PC-3 (cell line): ENCODE measurements around the gene KDM3B. TPM values are rescaled to one million over a fixed set of nuclear protein-coding genes. Genes with fewer than 3 reads are reported as not detected.

ENCODE experiments used
- ATAC-seq: fragments of 200-7000 bp; cut with Tn5 transposase; 2 replicates; pipeline ENCODE4 v1.9.1; 2020; ENCODE audit warnings: mild to moderate bottlenecking, moderate library complexity
- BruUV-seq: library from RNA; stranded (reverse); fragments of 400-500 nt; replicated peaks from 2 replicates; lab custom pipeline; 2021; lab: Mats Ljungman, UMichigan
- CTCF ChIA-PET: fragments of 300-600 bp; sonication (Branson Sonifier 250); formaldehyde crosslinking; loops from one replicate; lab custom pipeline; 2022; ENCODE audit warnings: antibody characterized with exemption; lab: Charles Lee
- POLR2A ChIA-PET: fragments of 300-600 bp; sonication (Branson Sonifier 250); formaldehyde crosslinking; loops from one replicate; lab custom pipeline; 2022; ENCODE audit warnings: antibody characterized with exemption; ENCODE audit not compliant: unreplicated experiment; lab: Charles Lee
- DNase-seq: peaks from one replicate; pipeline ENCODE4 v3.0.0-alpha.2; 2015
- H2AFZ ChIP-seq: fragments of 300-600 bp; sonication (generic); 2 replicates; pipeline ENCODE4 v1.6.0; 2016; ENCODE audit warnings: antibody characterized with exemption, low read length
- H3F3A ChIP-seq: fragments of 300-600 bp; sonication (generic); one replicate; pipeline ENCODE4 v1.6.0; 2017; ENCODE audit warnings: antibody characterized with exemption, low read length, control low read depth, mild to moderate bottlenecking; ENCODE audit not compliant: unreplicated experiment
- H3K27ac ChIP-seq: fragments of 300-600 bp; sonication (generic); 2 replicates; pipeline ENCODE4 v1.5.1; 2016; ENCODE audit warnings: mild to moderate bottlenecking, low read length
- H3K27me3 ChIP-seq: fragments of 300-600 bp; sonication (generic); 2 replicates; pipeline ENCODE4 v1.6.1; 2016; ENCODE audit warnings: low read length, mixed read lengths
- H3K36me3 ChIP-seq: fragments of 300-600 bp; sonication (generic); 2 replicates; pipeline ENCODE4 v1.6.1; 2016; ENCODE audit warnings: low read depth, mixed run types, low read length, mixed read lengths
- H3K4me1 ChIP-seq: fragments of 300-600 bp; sonication (generic); 2 replicates; pipeline ENCODE4 v1.5.1; 2016; ENCODE audit warnings: low read length; ENCODE audit not compliant: insufficient read depth
- H3K4me2 ChIP-seq: fragments of 300-600 bp; sonication (generic); 2 replicates; pipeline ENCODE4 v1.6.0; 2016; ENCODE audit warnings: low read length
- H3K4me3 ChIP-seq: fragments of 300-600 bp; sonication (generic); 2 replicates; pipeline ENCODE4 v1.5.1; 2016; ENCODE audit warnings: mild to moderate bottlenecking, low read length, mixed read lengths
- H3K79me2 ChIP-seq: fragments of 300-600 bp; sonication (generic); 2 replicates; pipeline ENCODE4 v1.6.1; 2017; ENCODE audit warnings: low read length, mixed read lengths
- H3K9ac ChIP-seq: fragments of 300-600 bp; sonication (generic); 2 replicates; pipeline ENCODE4 v1.6.0; 2016; ENCODE audit warnings: mild to moderate bottlenecking, low read length
- H3K9me2 ChIP-seq: fragments of 300-600 bp; sonication (generic); replicated peaks from 2 replicates; pipeline ENCODE4 v1.6.1; 2016; ENCODE audit warnings: mixed run types, low read length, mixed read lengths
- H3K9me3 ChIP-seq: fragments of 300-600 bp; sonication (generic); 2 replicates; pipeline ENCODE4 v1.6.1; 2016; ENCODE audit warnings: low read length, mixed read lengths
- H4K20me1 ChIP-seq: fragments of 300-600 bp; sonication (generic); 2 replicates; pipeline ENCODE4 v1.6.1; 2016; ENCODE audit warnings: low read length, mixed read lengths
- EZH2 ChIP-seq: fragments of 300-600 bp; sonication (generic); IDR thresholded peaks from one replicate; pipeline ENCODE4 v1.6.1; 2017; ENCODE audit warnings: antibody characterized with exemption, mild to moderate bottlenecking, low read length; ENCODE audit not compliant: unreplicated experiment
- EZH2phosphoT487 ChIP-seq: fragments of 300-600 bp; sonication (generic); IDR thresholded peaks from 2 replicates; pipeline ENCODE4 v1.6.1; 2018; ENCODE audit warnings: mild to moderate bottlenecking, antibody characterized with exemption, low read length, borderline replicate concordance
- intact Hi-C: fragments of 100-400 bp; cut with micrococcal nuclease; formaldehyde crosslinking; loops from 2 replicates; pipeline ENCODE4 v1.9.0; 2023
- total RNA-seq: library from RNA; depleted of rRNA; stranded (reverse); fragments of >200 nt; gene quantifications from 2 replicates; pipeline ENCODE4 v1.2.3, GENCODE V29; 2014
- TF ChIP-seq, protein P1 (sequence below): fragments of 300-600 bp; sonication (generic); conservative IDR thresholded peaks from 2 replicates; pipeline ENCODE4 v1.5.1; 2017; ENCODE audit warnings: antibody characterized with exemption, low read depth, mild to moderate bottlenecking, low read length

Gene KDM3B
- total RNA-seq, 1 experiment from 2014 or later = 21.7 TPM

DNA sequence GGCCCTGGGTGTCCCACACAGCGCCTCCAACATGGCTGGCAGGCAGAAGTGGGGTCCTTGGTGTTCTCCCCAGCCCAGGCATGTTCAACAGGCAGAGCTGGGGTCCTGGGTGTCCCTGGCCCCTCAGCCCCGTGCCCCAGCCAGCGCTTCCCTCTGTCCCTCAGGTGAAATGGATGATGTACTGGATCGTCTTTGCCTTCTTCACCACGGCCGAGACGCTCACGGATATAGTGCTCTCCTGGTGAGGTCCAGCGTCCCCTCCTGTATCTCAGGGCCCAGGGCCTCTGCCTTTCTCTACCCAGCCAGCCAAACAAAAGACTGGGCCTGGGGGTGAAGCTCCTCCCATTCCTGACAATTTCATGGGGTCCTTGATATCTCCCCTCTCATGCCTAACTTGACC is 88.7 kb downstream of the KDM3B start:
- no peaks in the 10 kb centered on the region for H3K27me3 ChIP-seq
- DNase-seq (no peak), ATAC-seq (no peak)
- BruUV-seq = no TSS peak
- no peak overlapping the region for H3K27ac ChIP-seq
- no peak overlapping the region for H2AFZ ChIP-seq
- no peak overlapping the region for H3K9ac ChIP-seq
- H3K79me2 ChIP-seq = no peaks in the 10 kb centered on the region
- intact Hi-C loops = no loop called here
- H3F3A ChIP-seq = no peaks in the 10 kb centered on the region
- TF ChIP-seq, protein P1, sequence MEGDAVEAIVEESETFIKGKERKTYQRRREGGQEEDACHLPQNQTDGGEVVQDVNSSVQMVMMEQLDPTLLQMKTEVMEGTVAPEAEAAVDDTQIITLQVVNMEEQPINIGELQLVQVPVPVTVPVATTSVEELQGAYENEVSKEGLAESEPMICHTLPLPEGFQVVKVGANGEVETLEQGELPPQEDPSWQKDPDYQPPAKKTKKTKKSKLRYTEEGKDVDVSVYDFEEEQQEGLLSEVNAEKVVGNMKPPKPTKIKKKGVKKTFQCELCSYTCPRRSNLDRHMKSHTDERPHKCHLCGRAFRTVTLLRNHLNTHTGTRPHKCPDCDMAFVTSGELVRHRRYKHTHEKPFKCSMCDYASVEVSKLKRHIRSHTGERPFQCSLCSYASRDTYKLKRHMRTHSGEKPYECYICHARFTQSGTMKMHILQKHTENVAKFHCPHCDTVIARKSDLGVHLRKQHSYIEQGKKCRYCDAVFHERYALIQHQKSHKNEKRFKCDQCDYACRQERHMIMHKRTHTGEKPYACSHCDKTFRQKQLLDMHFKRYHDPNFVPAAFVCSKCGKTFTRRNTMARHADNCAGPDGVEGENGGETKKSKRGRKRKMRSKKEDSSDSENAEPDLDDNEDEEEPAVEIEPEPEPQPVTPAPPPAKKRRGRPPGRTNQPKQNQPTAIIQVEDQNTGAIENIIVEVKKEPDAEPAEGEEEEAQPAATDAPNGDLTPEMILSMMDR = no peak
- TF ChIP-seq EZH2phosphoT487 (no peak), EZH2 (no peak)
- no peak overlapping the region for H3K4me2 ChIP-seq
- H4K20me1 ChIP-seq = no peaks in the 10 kb centered on the region
- H3K4me1 ChIP-seq = no peaks in the 10 kb centered on the region
- H3K9me2 ChIP-seq = no peaks in the 10 kb centered on the region
- H3K4me3 ChIP-seq = no peak overlapping the region
- ChIA-PET POLR2A (no interaction called here), CTCF (no interaction called here)
- no peaks in the 10 kb centered on the region for H3K9me3 ChIP-seq
- no peaks in the 10 kb centered on the region for H3K36me3 ChIP-seq

- TF ChIP-seq EZH2phosphoT487 (no peak), EZH2 (no peak)
- TF ChIP-seq, protein P1 = no peak
- POLR2A ChIA-PET = no interaction called here
- Histone ChIP-seq H4K20me1 (no peaks in the 10 kb centered on the region), H3K79me2 (no peaks in the 10 kb centered on the region), H3K4me3 (no peak overlapping the region), H3K9ac (no peak overlapping the region), H3K27ac (no peak overlapping the region), H3F3A (no peaks in the 10 kb centered on the region), H2AFZ (no peak overlapping the region), H3K9me2 (no peaks in the 10 kb centered on the region), H3K4me2 (no peak overlapping the region), H3K27me3 (no peaks in the 10 kb centered on the region), H3K36me3 (no peaks in the 10 kb centered on the region), H3K9me3 (no peaks in the 10 kb centered on the region), H3K4me1 (no peaks in the 10 kb centered on the region)
- intact Hi-C loops = no loop called here
- no TSS peak for BruUV-seq
- ATAC-seq (no peak), DNase-seq (no peak)
- CTCF ChIA-PET = no interaction called here
Measured at GRCh38 chr5:138444078-138444773, 91.7 kb downstream of the KDM3B start.

GRCh38 chr5:138444774-138445546 is 92.5 kb downstream of the KDM3B start:
- no peaks in the 10 kb centered on the region for H3K27me3 ChIP-seq
- H3K36me3 ChIP-seq = no peaks in the 10 kb centered on the region
- ChIA-PET CTCF (no interaction called here), POLR2A (no interaction called here)
- H4K20me1 ChIP-seq = no peaks in the 10 kb centered on the region
- BruUV-seq = no TSS peak
- no peak for ATAC-seq
- H3K9ac ChIP-seq = no peak overlapping the region
- H3K79me2 ChIP-seq = no peaks in the 10 kb centered on the region
- intact Hi-C loops = no loop called here
- no peaks in the 10 kb centered on the region for H3K9me3 ChIP-seq
- no peak for TF ChIP-seq EZH2phosphoT487
- TF ChIP-seq, protein P1 = no peak
- TF ChIP-seq EZH2 = no peak
- H3K4me1 ChIP-seq = no peaks in the 10 kb centered on the region
- DNase-seq = no peak
- no peak overlapping the region for H3K4me2 ChIP-seq
- H3K4me3 ChIP-seq = no peak overlapping the region
- no peaks in the 10 kb centered on the region for H3F3A ChIP-seq
- H2AFZ ChIP-seq = no peak overlapping the region
- no peak overlapping the region for H3K27ac ChIP-seq
- no peaks in the 10 kb centered on the region for H3K9me2 ChIP-seq
